WI38 (cell line): ENCODE results near the gene IL16.

Source experiments
- H3K4me3 ChIP-seq: 2 replicates; pipeline ENCODE4 v1.5.1; 2011; ENCODE audit warnings: low read depth, mild to moderate bottlenecking, control low read depth, low read length
- TF ChIP-seq, protein P1 (sequence below): IDR thresholded peaks from 2 replicates; pipeline ENCODE4 v1.5.1; 2012; ENCODE audit warnings: low read depth, mild to moderate bottlenecking, control low read depth, low read length

Gene IL16

DNA sequence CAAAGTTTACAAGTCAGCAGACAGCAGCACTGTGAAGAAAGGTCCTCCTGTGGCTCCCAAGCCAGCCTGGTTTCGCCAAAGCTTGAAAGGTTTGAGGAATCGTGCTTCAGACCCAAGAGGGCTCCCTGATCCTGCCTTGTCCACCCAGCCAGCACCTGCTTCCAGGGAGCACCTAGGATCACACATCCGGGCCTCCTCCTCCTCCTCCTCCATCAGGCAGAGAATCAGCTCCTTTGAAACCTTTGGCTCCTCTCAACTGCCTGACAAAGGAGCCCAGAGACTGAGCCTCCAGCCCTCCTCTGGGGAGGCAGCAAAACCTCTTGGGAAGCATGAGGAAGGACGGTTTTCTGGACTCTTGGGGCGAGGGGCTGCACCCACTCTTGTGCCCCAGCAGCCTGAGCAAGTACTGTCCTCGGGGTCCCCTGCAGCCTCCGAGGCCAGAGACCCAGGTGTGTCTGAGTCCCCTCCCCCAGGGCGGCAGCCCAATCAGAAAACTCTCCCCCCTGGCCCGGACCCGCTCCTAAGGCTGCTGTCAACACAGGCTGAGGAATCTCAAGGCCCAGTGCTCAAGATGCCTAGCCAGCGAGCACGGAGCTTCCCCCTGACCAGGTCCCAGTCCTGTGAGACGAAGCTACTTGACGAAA, 103.1 kb downstream of the IL16 start:
- TF ChIP-seq, protein P1, sequence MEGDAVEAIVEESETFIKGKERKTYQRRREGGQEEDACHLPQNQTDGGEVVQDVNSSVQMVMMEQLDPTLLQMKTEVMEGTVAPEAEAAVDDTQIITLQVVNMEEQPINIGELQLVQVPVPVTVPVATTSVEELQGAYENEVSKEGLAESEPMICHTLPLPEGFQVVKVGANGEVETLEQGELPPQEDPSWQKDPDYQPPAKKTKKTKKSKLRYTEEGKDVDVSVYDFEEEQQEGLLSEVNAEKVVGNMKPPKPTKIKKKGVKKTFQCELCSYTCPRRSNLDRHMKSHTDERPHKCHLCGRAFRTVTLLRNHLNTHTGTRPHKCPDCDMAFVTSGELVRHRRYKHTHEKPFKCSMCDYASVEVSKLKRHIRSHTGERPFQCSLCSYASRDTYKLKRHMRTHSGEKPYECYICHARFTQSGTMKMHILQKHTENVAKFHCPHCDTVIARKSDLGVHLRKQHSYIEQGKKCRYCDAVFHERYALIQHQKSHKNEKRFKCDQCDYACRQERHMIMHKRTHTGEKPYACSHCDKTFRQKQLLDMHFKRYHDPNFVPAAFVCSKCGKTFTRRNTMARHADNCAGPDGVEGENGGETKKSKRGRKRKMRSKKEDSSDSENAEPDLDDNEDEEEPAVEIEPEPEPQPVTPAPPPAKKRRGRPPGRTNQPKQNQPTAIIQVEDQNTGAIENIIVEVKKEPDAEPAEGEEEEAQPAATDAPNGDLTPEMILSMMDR = no peak
- H3K4me3 ChIP-seq = no peak overlapping the region

- no peak overlapping the region for H3K4me3 ChIP-seq
Observed at GRCh38 chr15:81301385-81301784, 104.7 kb downstream of the IL16 start.

GRCh38 chr15:81301815-81302399, 105.2 kb downstream of the IL16 start:
- H3K4me3 ChIP-seq = no peak overlapping the region
- TF ChIP-seq, protein P1 = no peak

More at GRCh38 chr15:81301385-81301784, 104.7 kb downstream of the IL16 start:
- TF ChIP-seq, protein P1 = no peak

- TF ChIP-seq, protein P1 = no peak
- H3K4me3 ChIP-seq = no peak overlapping the region
Observed at GRCh38 chr15:81302701-81303109, 106.0 kb downstream of the IL16 start.

DNA sequence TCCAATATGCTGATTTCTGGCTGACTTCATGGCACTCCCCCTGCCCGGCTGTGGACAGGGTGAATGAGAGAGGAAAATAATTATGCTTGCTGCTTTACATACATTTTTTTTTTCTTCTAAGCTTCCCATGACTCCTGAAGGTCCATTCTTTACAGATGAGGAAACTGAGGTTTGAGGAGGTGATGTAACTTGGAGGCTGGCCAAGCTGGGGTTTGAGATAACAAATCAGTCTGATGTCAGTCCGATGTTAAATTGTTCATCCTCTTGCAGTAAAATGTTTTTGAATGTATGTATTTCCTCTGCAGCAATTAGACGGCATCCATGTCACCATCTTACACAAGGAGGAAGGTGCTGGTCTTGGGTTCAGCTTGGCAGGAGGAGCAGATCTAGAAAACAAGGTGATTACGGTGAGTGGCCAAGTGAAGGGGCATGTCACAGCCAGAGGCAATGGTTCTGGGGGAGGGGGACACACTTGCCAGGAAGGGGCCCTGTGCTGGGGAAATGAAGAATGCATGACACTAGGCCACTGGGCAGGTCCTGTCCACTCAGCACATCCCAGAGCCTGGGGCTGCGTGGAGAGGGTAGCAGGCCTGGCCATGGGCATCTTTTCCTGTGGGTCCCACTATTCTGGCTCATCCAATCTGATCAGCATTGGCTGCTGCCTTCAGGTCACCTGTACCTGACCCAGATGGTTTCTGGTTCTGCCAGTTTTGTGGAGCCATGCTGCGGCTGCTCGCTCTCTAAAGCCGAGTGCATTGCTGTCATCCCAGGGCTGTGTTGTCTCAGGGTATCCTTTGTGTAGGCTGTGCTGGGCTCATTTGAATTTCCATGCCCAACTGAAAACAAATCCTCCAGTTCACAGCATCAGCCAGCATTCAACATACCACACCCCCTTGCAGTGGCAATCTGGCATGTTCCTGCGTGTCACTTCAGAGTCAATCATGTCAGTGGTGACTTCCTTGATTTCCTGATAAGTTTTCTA, 106.9 kb downstream of the IL16 start:
- TF ChIP-seq, protein P1 = no peak
- no peak overlapping the region for H3K4me3 ChIP-seq

GRCh38 chr15:81304226-81304625, 107.5 kb downstream of the IL16 start:
- TF ChIP-seq, protein P1 = no peak
- no peak overlapping the region for H3K4me3 ChIP-seq
